Left lobe of liver (tissue), 2 donors: ENCODE measurements around the gene CLDN12. TPM values are rescaled to one million over a fixed set of nuclear protein-coding genes. Genes with fewer than 3 reads are reported as not detected.

Experiments
- ATAC-seq: fragments of 200-7000 bp; cut with Tn5 transposase; one replicate; pipeline ENCODE4 v1.9.1; 2020; ENCODE audit warnings: mild to moderate bottlenecking, moderate library complexity
- DNase-seq: peaks from one replicate; pipeline ENCODE4 v3.0.0-alpha.2; 2020; ENCODE audit warnings: low spot score
- total RNA-seq: library from RNA; stranded (reverse); gene quantifications from one replicate; pipeline ENCODE4 v1.2.1, GENCODE V29; 2021
- donor health status: DM: no; HTN: no; CAD: no; lungs with moderate emphysema.
- donor health status: DM: no; HTN: yes; CAD: no.

Gene CLDN12
- 34.2 TPM for total RNA-seq

DNA sequence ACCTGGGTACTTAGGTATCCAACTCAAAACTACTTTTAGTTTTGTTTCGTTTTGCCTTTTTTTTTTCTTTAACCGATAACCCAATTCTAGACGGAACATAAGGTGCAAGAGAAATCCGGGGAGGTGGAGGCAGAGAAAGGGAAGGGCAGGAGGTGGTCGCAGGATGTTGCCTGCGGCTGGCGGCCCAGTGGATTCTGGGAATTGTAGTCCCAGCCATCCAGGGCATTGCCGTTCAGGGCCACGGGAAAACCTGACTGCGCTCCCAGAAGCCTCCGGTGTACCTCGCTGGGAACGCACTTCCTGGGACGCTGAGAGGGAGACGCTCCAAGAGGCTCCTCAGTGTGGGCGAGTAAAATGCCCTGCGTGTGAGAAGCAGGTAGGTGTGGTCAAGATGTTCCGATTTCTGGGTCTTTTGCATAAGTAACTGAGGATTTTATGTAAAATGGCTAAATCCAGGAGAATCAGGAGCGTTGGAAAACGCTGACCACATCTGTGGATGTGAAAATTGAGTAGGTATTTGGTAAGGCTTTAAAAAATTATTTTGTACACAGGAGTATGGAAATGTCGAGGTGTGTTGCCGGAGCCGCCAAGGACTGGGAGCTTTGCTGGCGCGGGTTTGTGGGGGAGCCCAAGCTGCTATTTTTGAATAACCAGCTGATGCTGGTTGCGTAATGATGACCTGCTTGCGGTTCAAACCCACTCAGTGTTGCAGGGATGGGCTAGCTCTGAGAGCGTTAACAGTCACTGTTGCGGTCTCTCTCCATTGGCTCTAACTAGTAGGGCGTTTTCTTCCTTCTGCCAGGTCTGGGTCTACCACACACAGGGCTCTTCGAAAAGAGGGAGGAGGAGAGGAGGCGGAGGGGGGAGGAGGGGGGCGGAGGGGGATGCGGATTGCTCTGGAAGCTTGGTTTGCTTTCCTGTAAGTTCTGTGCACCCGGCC, at the start of gene CLDN12:
Gene CLDN12, plus strand, starts transcription at position 288 of the 940 bp plus-strand sequence. CDS start 9,216 bp downstream, outside the sequence.
- DNase-seq (peak; percentile 91), ATAC-seq (peak; percentile 97)

DNA sequence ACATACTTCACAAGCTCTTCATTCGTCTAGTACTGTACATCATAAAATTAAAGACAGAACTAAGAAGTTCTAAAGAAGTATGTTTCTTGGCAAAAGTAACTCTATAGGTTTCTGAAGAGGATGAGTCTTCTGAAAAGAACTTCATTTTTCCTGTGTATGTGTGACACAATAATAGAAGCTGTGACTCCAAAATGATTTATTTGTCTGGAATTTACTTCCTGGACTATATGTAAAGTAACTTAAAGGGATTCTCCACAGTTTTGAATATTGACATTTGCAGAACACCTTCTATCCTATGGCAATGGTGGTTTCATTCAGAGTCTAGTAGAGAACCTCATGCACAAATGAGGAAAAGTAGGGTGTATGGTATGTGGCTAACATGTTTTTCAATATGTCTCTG, 19.8 kb upstream of the CLDN12 start:
- DNase-seq (no peak), ATAC-seq (no peak)

DNA sequence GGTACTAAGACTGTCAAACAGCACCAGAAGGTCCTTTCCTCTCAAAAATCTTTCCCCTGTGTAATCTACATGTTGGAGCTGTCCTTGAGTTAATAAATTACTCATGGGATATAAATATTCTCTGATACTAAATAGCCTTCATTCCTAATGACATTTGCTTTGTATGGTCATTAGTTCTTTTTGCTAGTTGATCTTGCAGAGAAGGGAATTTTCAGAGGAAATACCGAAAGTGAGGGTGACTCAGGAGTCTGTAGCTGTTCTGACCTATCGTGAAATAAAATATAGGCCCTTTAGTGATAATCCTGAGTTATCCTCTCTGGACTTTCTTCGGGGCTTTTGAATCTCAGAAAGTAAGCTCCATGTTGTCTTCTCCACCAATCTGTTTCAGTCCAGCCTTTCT, 19.4 kb upstream of the CLDN12 start:
- DNase-seq (no peak), ATAC-seq (no peak)

DNA sequence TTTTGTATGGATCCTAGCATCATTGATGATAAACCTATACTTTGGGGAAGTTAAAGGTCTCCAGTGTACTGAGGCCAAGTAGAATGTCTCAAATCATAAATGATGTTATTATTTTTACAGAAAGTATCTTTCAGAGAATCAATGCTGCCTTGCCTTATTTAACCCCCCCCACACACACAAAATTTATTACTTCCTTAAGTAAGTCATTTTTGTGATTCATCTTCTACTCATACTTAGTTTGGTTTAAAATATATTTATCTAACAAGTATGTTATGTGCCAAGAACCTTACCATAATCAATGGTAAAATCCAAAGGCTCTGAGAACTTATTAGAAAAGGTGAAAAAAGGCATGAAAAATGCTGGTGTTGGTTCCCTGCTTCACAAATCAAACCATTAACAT, 18.8 kb upstream of the CLDN12 start:
- DNase-seq (no peak), ATAC-seq (no peak)

DNA sequence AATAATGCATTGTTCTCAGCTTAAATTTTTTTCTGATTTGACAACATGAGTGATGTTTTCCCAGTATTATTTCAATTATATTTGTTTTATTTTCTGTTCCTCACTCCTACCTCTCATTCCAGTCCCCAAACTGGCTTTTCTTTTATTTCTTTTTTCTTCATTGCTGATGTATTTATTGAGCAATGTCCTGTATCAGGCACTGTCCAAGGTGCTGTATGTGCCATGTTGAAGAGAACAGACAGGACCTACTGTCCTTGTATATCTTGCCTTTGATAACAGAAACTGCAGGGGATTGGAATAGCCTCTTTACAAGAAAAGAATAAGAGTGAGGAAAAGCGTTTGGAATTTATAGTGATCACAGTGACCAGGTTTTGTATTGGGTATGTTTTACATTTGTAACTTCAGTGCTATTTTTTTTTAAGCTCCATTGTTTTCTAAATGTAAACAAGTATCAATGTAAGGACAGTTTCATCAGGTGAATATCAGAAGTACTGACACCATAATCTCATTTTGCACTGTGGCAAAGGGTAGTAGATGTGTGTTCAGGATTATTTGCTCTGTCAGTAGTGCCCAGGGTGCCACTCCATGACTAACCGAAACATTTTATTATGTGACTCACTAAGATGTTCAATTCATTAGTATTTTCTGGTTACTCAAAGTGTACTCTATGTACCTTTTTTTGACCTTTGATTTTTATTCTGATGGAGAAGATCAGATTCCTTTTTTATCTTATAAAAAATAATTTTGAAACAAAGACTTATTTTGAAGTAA, 15.6 kb upstream of the CLDN12 start:
- DNase-seq, result no peak
- ATAC-seq, result peak; percentile 27

DNA sequence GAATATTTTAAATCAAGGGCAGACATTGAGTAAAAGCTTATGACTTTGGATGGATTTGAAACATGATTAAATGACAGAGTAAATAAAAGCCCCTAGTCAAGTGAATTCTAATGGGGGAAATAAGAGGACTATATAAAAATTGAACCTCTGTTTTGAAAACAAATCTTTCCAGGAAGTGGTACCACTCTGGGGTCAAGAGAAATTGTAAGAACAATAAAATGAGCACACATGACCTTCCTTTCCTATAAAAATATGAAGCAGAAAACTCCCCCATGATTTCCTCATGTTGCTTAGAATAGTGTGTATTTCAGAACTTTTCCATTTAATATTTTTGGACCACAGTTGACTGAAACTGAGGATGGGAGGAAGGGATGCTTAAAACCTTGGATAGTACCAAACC, 12.3 kb upstream of the CLDN12 start:
- DNase-seq (no peak), ATAC-seq (no peak)

DNA sequence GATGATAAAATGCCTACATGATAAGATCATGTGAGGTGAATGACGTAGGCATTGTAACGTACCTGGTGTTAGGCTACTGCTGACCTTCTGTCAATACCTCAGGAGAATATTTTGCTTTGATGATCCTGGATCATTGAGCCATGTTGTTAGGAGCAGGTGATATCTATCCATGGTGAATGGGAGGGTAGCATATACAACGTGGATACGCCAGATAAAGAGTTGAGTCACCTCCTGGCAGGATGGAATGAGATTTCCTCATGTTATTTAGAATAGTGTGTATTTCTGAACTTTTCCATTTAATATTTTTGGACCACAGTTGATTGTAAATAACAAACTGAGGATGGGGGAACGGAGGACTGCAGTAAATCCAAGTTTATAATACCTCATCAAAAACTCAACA, 11.8 kb upstream of the CLDN12 start:
- DNase-seq, result no peak

DNA sequence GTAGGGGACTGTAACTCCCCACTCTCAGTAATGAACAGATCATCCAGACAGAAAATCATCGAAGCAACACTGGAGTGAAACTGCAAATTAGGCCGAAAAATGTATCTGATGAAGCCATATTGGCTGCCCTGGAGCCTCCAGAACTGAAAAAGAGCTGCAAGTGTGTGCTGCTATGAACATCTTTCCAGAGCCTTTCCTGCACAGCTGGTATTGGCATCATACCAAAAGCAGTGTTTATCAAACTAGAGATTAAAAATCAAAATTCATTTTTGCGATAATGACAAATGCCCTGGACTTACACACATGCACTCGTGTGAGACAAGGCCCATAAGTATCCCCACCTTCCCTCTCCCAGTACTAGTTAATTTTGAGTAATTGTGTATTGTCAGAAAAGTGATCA, 6.8 kb upstream of the CLDN12 start:
- ATAC-seq, result no peak
- DNase-seq, result no peak

More for the DNA sequence above, 11.8 kb upstream of the CLDN12 start:
- ATAC-seq, result no peak

DNA sequence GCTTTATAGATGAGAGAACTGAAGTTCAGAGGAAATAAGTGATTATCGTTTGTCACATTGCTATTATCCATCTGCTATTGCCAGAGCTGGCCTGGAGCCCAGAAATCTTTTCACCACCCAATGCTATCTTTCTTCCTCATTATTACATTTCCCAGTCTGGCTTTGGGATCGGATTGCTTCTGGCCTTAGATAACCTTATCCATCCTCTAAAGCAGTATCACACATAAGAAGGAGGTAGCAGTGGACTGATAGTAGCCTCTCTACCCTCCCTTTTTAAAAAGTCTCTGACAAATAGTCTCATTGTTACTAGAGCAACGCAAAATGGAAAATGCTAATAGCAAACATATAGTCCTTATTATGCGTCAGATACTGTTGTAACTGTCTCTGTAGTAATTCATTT, 1.3 kb upstream of the CLDN12 start:
- DNase-seq (no peak), ATAC-seq (no peak)

DNA sequence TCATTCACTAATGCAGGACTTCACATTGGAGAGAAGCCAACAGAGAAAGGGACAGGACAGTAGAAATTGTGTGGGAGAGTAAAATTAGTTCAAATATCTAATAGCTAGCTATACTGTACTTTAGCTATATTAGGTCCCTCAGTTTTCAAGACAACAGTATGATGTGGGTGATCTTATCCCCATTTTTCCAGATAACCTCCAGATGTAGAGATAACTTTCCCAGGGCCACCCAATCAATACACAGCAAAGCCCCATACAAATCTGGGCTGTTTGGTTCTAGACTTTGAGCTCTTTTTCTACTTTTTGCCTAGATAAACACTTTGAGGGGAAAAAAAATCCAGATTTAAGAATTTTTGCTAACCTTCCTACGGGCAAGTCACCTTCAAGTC, 482 bp upstream of the CLDN12 start:
- DNase-seq, result no peak
- no peak for ATAC-seq

DNA sequence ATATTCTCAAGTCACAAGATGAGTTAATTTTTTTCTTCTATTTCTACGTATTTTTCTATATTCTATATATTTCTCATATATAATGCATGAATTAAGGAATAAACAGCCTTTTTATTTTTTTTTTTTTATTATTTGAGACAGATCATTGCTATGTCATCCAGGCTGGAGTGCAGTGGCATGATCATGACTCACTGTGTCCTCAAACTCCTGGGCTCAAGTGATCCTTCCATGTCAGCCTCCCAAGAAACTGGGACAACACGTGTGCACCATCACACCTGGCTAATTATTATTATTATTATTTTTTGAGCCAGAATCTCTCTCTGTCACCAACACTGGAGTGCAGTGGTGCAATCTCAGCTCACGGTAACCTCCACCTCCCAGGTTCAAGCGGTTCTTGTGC, 1.5 kb downstream of the CLDN12 start:
- no peak for ATAC-seq
- no peak for DNase-seq

DNA sequence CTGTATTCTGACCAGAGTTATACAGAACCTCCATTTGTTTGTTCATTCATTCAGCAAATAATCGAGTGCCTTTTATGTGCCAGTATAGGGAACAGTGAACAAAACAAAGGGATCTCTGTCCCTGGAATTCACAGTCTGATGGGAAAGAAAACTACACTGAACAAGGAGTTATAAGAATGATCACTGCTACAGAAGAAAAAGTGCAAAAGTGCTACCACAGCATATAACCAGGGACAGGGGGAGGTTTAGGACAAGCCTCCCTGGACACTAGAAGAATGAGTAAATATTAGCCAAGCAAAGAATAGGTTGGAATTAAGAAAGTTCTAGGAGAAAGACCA, 4.2 kb downstream of the CLDN12 start:
- DNase-seq (no peak), ATAC-seq (no peak)

DNA sequence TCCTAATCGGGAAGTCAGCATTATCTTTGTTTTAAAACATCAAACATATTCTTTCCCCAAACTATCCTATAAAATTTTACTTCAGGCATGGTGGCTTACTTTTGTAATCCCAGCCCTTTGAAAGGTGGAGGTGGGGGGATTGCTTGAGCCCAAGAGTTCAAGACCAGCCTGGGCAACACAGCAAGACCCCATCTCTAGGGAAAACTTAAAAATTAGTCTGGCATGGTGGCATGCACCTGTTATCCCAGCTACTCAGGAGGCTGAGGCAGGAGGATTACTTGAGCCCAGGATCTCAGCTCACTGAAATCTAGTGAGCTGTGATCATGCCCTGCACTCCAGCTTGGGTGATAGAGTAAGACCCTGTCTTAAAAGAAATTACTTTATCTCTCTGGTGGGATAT, 4.9 kb downstream of the CLDN12 start:
- ATAC-seq (no peak), DNase-seq (no peak)

DNA sequence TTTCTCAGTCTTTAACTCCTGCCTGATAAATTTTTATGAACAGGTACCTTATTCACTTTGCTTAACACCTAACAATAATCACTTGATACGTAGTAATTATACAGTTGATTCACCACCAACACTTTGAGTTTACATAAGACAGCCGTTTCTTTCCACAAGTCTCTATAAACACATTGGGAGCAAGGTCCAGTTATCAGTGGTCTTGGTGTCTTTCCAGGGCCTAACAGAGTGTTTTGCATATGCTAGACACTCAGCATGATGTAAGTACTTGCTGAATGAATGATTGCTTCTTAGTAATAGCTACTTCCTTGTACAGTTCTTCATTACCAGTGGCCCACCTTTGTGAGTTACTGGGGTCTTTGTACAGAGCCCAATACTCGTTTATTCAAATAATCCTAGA, 6.4 kb downstream of the CLDN12 start:
- peak; percentile 81 for ATAC-seq
- peak; percentile 61 for DNase-seq

DNA sequence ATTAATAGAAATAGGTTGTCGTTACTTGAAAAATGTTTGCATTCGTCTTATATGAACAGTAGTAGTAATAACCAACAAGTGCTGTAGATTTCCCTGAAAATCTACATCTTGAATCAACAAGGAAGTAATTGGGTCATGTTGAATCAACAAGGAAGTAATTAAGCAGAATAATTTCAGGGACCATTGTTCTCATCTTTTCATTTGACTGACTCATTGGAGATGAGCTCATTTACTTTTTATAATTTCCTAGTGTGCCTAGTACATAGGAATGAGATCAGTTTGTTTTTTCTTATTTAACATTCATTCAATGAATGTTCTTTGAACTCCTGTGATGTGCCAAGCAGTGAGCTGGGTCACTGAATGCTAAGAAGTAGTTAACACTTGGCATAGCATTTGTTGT, 8.2 kb downstream of the CLDN12 start:
- ATAC-seq, result no peak
- no peak for DNase-seq

DNA sequence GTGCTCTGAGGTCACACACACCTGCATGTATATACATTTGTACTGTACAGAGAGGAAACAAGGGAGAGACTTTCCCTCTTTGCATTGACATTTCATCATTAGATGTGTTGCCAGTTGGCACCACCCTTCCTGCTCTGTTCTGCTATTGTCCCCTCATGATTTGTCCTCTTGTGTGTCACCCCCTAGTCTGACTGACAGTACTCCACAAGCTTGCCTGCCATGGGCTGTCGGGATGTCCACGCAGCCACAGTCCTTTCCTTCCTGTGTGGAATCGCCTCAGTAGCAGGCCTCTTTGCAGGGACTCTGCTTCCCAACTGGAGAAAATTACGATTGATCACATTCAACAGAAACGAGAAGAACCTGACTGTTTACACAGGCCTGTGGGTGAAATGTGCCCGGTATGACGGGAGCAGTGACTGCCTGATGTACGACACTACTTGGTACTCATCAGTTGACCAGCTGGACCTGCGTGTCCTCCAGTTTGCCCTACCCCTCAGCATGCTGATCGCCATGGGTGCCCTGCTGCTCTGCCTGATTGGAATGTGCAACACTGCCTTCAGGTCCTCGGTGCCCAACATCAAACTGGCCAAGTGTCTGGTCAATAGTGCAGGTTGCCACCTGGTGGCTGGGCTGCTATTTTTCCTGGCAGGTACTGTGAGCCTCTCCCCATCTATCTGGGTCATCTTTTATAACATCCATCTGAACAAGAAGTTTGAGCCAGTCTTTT, 9.4 kb downstream of the CLDN12 start:
- peak; percentile 77 for DNase-seq

DNA sequence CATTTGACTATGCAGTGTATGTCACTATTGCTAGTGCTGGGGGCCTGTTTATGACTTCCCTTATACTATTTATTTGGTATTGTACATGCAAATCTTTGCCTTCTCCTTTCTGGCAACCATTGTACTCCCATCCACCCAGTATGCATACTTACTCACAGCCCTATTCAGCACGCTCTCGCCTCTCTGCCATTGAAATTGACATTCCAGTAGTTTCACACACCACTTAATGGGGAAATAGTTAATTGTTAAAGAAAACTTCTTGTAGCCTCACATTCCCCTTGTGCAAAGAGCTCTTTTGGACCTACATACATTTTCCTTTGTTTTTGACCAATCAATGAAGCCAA, 9.9 kb downstream of the CLDN12 start:
- ATAC-seq, result no peak
- DNase-seq, result no peak

More for the DNA sequence above, 9.4 kb downstream of the CLDN12 start:
- ATAC-seq, result peak; percentile 94

DNA sequence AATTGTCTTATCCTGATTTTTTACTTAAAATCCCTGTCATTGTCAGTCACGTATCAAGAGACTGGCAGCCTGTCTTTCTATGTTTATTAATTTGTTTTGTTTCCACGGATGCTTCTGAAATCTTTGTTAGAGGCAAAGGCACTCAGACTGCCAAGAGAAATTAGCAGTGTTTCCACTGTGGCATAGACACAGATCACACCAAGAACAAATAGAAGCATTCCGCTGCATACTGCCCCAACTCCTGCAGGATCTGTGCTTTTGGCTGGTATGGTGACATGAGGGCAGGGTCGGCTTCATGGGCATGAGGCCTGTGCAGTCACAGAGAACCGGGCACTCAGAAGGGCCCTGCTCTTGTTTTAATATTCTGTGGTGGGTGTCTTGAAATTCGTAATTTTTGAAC, 18.4 kb downstream of the CLDN12 start:
- ATAC-seq (no peak), DNase-seq (no peak)

DNA sequence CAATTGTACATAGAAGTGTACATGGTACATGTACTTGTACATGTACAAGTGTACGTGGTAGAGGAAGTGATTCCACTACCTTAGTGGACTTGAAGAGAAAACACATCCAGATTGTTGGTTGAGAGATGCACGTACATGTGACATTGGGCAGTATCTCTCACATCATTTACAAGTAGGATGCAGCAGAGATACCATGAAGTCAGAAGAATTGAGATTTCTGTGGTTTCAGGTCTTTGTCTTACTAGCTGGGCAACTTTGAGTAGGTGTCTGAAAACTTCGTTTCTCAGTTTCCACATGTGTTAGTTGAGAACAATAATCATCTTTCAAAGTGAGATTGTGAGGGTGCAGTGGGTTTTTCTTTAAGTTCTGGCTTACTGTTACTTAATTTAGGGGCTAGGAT, 21.5 kb downstream of the CLDN12 start:
- ATAC-seq, result no peak
- no peak for DNase-seq

DNA sequence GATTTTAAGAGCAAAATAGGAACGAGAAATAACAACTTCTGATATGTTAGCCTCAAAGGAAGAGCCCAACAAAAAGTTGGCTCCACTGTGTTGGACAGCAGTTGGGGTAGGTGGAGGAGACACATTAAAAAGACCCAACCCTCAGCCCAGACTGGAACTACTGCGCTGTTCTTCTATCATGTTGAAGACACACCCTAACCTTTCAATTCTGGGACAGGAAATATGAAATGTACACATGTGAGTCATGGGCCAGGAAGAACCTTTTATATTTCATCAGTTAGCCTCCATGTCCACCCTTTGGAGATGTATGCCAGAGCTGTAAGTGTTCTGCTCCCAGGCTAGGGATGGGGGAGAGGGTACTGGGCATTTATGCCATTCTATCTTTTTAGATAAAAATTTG, 22.1 kb downstream of the CLDN12 start:
- DNase-seq (no peak), ATAC-seq (no peak)

DNA sequence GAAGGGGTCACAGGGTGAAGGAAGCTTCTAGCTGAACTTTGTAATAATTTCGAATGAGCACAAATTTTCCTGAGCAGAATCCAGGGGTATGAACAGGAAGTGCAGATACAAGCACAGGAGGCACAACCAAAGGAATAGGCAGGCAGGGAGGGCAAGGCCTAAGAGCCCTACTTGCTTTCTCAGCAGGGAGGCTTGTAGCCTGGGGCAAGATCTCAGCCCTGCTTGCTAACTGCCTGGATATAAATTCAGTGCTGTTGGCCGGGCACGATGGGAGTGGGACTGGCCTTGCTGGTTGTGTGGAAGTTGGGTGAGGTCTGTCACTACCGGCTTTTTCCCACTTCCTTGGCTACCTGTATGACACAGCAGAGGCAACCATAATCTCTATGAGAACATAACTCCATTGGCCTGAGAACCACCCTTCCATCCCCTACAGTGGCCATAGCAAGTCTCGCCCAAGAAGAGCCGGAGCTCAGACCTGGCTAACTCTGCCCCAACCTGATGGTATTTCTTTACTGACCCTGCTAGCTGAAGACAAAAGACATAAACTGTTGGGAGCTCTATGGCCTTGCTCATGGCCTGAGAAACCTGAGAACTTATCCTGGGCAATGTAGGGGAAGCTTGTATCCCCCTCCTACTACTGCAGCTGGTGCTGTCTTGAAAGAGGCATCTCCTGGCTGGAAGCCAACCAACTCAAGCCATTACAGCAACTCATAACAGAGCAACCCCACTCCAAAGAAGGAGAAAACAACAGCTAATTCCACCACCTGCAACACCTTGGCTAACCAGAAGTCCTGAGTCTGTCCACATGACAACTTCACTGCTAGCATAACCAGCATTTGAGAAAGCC, 27.6 kb downstream of the CLDN12 start:
- ATAC-seq (no peak), DNase-seq (no peak)
